Ovary (tissue), 3 donors: ENCODE results near the gene ANP32B.

Experiments used
- CTCF ChIP-seq, 3 donors: fragments of 450-650 bp in 2 of 3; fragments of 200-600 bp in 1 of 3; IDR thresholded peaks; one replicate each; pipeline versions ENCODE4 v1.5.1 to v1.8.0; 2016 to 2022; ENCODE audit warnings: antibody characterized with exemption in 3 of 3, mild to moderate bottlenecking in 1 of 3
- POLR2A ChIP-seq: fragments of 450-650 bp; IDR thresholded peaks from one replicate; pipeline ENCODE4 v1.6.1; 2017; ENCODE audit warnings: antibody characterized with exemption, mild to moderate bottlenecking, moderate library complexity
- donor health status: DM: no; HTN: no; CAD: no.

- TF ChIP-seq CTCF (IDR thresholded peaks at IDR 0.05) (no peak), POLR2A (no peak)
Measured at GRCh38 chr9:98031935-98032334, 48.8 kb downstream of the ANP32B start.
